Measurements from ENCODE around the gene BMP7.
A peak's percentile ranks its signal among the peaks of the same experiment; 100 is the strongest.

BMP7 gene

GRCh38 chr20:57269148-57269984 is 2.9 kb upstream of the BMP7 start:
- ChIA-PET CTCF (no interaction called here), POLR2A (no interaction called here)
- no peak overlapping the region for H3K27ac ChIP-seq (ENCODE audit: extremely low read depth, low read depth, low read length)
- no peaks in the 10 kb centered on the region for H3K36me3 ChIP-seq (ENCODE audit: control insufficient read depth in 2 of 2, insufficient read depth in 1 of 2, low read length in 2 of 2)
- H3K9me3 ChIP-seq (ENCODE audit: control insufficient read depth, insufficient read depth, low read depth, low read length): no peaks in the 10 kb centered on the region
- TF ChIP-seq ZNF311 (tag by site-specific recombination; IDR thresholded peaks at IDR 0.05; ENCODE audit: borderline replicate concordance) (no peak), ZNF473 (tag by site-specific recombination; IDR thresholded peaks at IDR 0.05) (no peak), ZBTB7A (tag by site-specific recombination; IDR thresholded peaks at IDR 0.05; ENCODE audit: low read depth) (no peak), ZNF174 (tag by site-specific recombination; IDR thresholded peaks at IDR 0.05) (no peak), ZNF140 (tag by site-specific recombination; IDR thresholded peaks at IDR 0.05) (no peak), SCRT2 (tag by site-specific recombination; IDR thresholded peaks at IDR 0.05) (peak; percentile 90), ZNF664 (tag by site-specific recombination; IDR thresholded peaks at IDR 0.05) (peak; percentile 76; the same call in 1 of the 2 replicates), ZNF837 (tag by site-specific recombination; IDR thresholded peaks at IDR 0.05) (no peak), SCRT1 (tag by site-specific recombination; IDR thresholded peaks at IDR 0.05; ENCODE audit: borderline replicate concordance) (peak; percentile 84)
- TF ChIP-seq, protein P1, sequence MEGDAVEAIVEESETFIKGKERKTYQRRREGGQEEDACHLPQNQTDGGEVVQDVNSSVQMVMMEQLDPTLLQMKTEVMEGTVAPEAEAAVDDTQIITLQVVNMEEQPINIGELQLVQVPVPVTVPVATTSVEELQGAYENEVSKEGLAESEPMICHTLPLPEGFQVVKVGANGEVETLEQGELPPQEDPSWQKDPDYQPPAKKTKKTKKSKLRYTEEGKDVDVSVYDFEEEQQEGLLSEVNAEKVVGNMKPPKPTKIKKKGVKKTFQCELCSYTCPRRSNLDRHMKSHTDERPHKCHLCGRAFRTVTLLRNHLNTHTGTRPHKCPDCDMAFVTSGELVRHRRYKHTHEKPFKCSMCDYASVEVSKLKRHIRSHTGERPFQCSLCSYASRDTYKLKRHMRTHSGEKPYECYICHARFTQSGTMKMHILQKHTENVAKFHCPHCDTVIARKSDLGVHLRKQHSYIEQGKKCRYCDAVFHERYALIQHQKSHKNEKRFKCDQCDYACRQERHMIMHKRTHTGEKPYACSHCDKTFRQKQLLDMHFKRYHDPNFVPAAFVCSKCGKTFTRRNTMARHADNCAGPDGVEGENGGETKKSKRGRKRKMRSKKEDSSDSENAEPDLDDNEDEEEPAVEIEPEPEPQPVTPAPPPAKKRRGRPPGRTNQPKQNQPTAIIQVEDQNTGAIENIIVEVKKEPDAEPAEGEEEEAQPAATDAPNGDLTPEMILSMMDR (tag by site-specific recombination; IDR thresholded peaks at IDR 0.05): no peak
- H3K4me3 ChIP-seq (ENCODE audit: low read depth, low read length): no peak overlapping the region
- 0 out of 2 replicates have a peak, but pooled peaks cover 2% of the 10 kb centered on the region for H3K4me1 ChIP-seq (ENCODE audit: control insufficient read depth, insufficient read depth, low read length)

DNA sequence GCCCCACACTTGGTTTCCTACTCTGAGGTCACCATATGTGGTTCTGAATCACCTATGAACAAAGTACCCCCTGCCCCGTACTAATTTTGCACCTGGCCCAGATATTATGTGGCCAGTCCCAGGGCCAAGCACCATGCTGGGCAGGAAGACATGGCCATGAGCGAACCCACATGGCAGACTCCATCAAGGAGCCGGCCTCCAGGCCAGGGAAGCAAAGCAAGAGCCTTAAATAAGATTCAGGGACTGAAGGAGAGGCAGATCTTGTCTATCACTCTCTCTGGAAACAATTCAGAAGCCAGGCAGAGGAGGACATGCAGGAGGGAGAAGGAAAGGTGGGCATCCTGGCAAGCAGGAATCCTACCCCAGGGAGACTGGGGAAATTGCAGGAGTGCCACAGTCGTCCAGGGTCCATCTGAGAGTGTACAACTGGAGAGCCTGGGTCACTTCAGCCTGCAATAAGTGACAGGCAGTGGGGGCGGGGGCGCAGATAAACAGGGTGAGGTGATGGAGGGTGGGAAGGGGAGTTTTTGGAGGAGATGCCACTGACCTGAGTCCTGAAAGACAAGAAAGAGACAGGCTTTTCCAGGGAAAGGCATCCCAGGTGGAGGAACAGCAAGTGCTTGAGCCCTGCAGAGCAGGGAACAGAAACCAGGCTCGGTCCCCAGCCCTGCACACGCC is 2.1 kb upstream of the BMP7 start:
- TF ChIP-seq ZBTB48 (tag by site-specific recombination; IDR thresholded peaks at IDR 0.05) (peak; percentile 69), ZNF501 (tag by site-specific recombination; IDR thresholded peaks at IDR 0.05) (no peak), ZNF37A (tag by site-specific recombination; IDR thresholded peaks at IDR 0.05) (no peak), ZNF354C (tag by site-specific recombination; IDR thresholded peaks at IDR 0.05; ENCODE audit: borderline replicate concordance, low read depth) (no peak), OSR2 (tag by site-specific recombination; IDR thresholded peaks at IDR 0.05) (no peak)
- 0 out of 2 replicates have a peak, but pooled peaks cover 4% of the 10 kb centered on the region for H3K4me1 ChIP-seq (ENCODE audit: control insufficient read depth, insufficient read depth, low read length)
- H3K9me3 ChIP-seq (ENCODE audit: control insufficient read depth, insufficient read depth, low read depth, low read length): no peaks in the 10 kb centered on the region
- ChIA-PET CTCF (interaction anchor here (0.5 to 0.6 kb wide), 2 partner anchors 1935 to 1991 kb away, joined by 3 to 5 read pairs; no protein-coding TSS in a partner anchor), POLR2A (no interaction called here)
- no peak overlapping the region for H3K4me3 ChIP-seq (ENCODE audit: low read depth, low read length)
- H3K27ac ChIP-seq (ENCODE audit: extremely low read depth, low read depth, low read length): no peak overlapping the region
- no peaks in the 10 kb centered on the region for H3K36me3 ChIP-seq (ENCODE audit: control insufficient read depth in 2 of 2, insufficient read depth in 1 of 2, low read length in 2 of 2)

- TF ChIP-seq ZNF341 (tag by site-specific recombination; IDR thresholded peaks at IDR 0.05; ENCODE audit: low read depth): peak; percentile 54; the same call in 1 of the 2 replicates
- TF ChIP-seq ZNF121 (tag by site-specific recombination; IDR thresholded peaks at IDR 0.05): no peak
- H3K36me3 ChIP-seq (ENCODE audit: control insufficient read depth in 2 of 2, insufficient read depth in 1 of 2, low read length in 2 of 2): no peaks in the 10 kb centered on the region
- H3K27ac ChIP-seq (ENCODE audit: extremely low read depth, low read depth, low read length): peak overlapping the region; percentile 33; the same call in 1 of the 2 replicates
- H3K4me1 ChIP-seq (ENCODE audit: control insufficient read depth, insufficient read depth, low read length): peaks cover 12% of the 10 kb centered on the region
- POLR2A ChIA-PET: no interaction called here
- CTCF ChIA-PET: no interaction called here
- H3K9me3 ChIP-seq (ENCODE audit: control insufficient read depth, insufficient read depth, low read depth, low read length): no peaks in the 10 kb centered on the region
- no peak overlapping the region for H3K4me3 ChIP-seq (ENCODE audit: low read depth, low read length)
Observed at GRCh38 chr20:57267158-57267821, 849 bp upstream of the BMP7 start.
